CD14-positive monocyte (primary cell): ENCODE results near the gene DOCK8. TPM values are rescaled to one million over a fixed set of nuclear protein-coding genes. Genes with fewer than 3 reads are reported as not detected.

Experiments used
- DNase-seq, 3 donors: peaks; one replicate each; pipeline ENCODE4 v3.0.0-alpha.2; 2011 to 2022
- H2AFZ ChIP-seq: 2 replicates; pipeline ENCODE4 v1.6.0; 2012; ENCODE audit warnings: mild to moderate bottlenecking, low read depth, low read length, inconsistent platforms; ENCODE audit not compliant: insufficient read depth, poor library complexity, severe bottlenecking
- H3K27ac ChIP-seq, 2 donors: 1 replicate in 1 of 2; 2 replicates in 1 of 2; pipeline ENCODE4 v1.5.1; 2012 to 2013; ENCODE audit warnings: low read length in 2 of 2, control low read depth in 1 of 2, inconsistent platforms in 1 of 2, low read depth in 1 of 2, mild to moderate bottlenecking in 1 of 2
- H3K27me3 ChIP-seq, 2 donors: one replicate each; pipeline versions ENCODE4 v1.6.0 to v1.6.1; 2011 to 2013; ENCODE audit warnings: low read length in 2 of 2; ENCODE audit not compliant: control insufficient read depth in 2 of 2, insufficient read depth in 2 of 2
- H3K36me3 ChIP-seq, 2 donors: replicated peaks in 1 of 2; 1 replicate in 1 of 2; 2 replicates in 1 of 2; pipeline versions ENCODE4 v1.5.1 to v1.6.1; 2012 to 2013; ENCODE audit warnings: low read length in 2 of 2, control low read depth in 1 of 2, inconsistent platforms in 1 of 2, mild to moderate bottlenecking in 1 of 2; ENCODE audit not compliant: insufficient read depth in 2 of 2, control insufficient read depth in 1 of 2
- H3K4me1 ChIP-seq, 2 donors: 1 replicate in 1 of 2; 2 replicates in 1 of 2; pipeline versions ENCODE4 v1.5.1 to v1.6.1; 2012 to 2013; ENCODE audit warnings: low read length in 2 of 2, control low read depth in 1 of 2, inconsistent platforms in 1 of 2, mild to moderate bottlenecking in 1 of 2, moderate library complexity in 1 of 2; ENCODE audit not compliant: insufficient read depth in 2 of 2, control insufficient read depth in 1 of 2
- H3K4me2 ChIP-seq: replicated peaks from 2 replicates; pipeline ENCODE3; 2012; ENCODE audit warnings: low read length, moderate library complexity, mild to moderate bottlenecking; ENCODE audit not compliant: poor library complexity, severe bottlenecking; ENCODE audit errors: extremely low read depth
- H3K4me3 ChIP-seq, 3 experiments: fragments of 200-600 bp in 1 of 3; sonication (generic) in 1 of 3; replicated peaks in 1 of 3; 1 replicate in 2 of 3; 2 replicates in 1 of 3; pipeline ENCODE4 v1.5.1; 2011 to 2013; ENCODE audit warnings: low read length in 3 of 3, mild to moderate bottlenecking in 3 of 3, control low read depth in 2 of 3, low read depth in 2 of 3, inconsistent platforms in 1 of 3, moderate library complexity in 1 of 3
- H3K79me2 ChIP-seq: 2 replicates; pipeline ENCODE4 v1.6.0; 2012; ENCODE audit warnings: mild to moderate bottlenecking, control low read depth, inconsistent platforms, low read length, moderate library complexity; ENCODE audit not compliant: insufficient read depth
- H3K9ac ChIP-seq: 2 replicates; pipeline ENCODE4 v1.6.0; 2017; ENCODE audit warnings: low read length, mild to moderate bottlenecking; ENCODE audit not compliant: insufficient read depth, poor library complexity, severe bottlenecking
- H3K9me3 ChIP-seq, 2 donors: replicated peaks in 1 of 2; 1 replicate in 1 of 2; 2 replicates in 1 of 2; pipeline versions ENCODE4 v1.5.1 to v1.6.1; 2012 to 2013; ENCODE audit warnings: low read length in 2 of 2, control low read depth in 1 of 2; ENCODE audit not compliant: control insufficient read depth in 1 of 2, insufficient read depth in 1 of 2
- H4K20me1 ChIP-seq: 2 replicates; pipeline ENCODE4 v1.6.0; 2012; ENCODE audit warnings: mild to moderate bottlenecking, low read length, control low read depth, moderate library complexity; ENCODE audit not compliant: insufficient read depth
- H3K27ac Mint-ChIP-seq, 7 donors: one replicate each; pipeline ENCODE4 v1.8.0; 2020; ENCODE audit warnings: mild to moderate bottlenecking in 7 of 7, mixed read lengths in 7 of 7, moderate library complexity in 6 of 7, inconsistent platforms in 2 of 7
- H3K27me3 Mint-ChIP-seq, 3 donors: one replicate each; pipeline ENCODE4 v1.8.0; 2021 to 2022; ENCODE audit warnings: low read depth in 3 of 3, mild to moderate bottlenecking in 3 of 3, mixed read lengths in 3 of 3, moderate library complexity in 3 of 3, inconsistent platforms in 1 of 3
- H3K36me3 Mint-ChIP-seq, 2 donors: one replicate each; pipeline ENCODE4 v1.8.0; 2020; ENCODE audit warnings: mixed read lengths in 2 of 2, inconsistent platforms in 1 of 2, mild to moderate bottlenecking in 1 of 2
- H3K4me1 Mint-ChIP-seq: one replicate; pipeline ENCODE4 v1.8.0; 2020; ENCODE audit warnings: mild to moderate bottlenecking, mixed read lengths
- H3K4me3 Mint-ChIP-seq, 2 donors: one replicate each; pipeline ENCODE4 v1.8.0; 2020; ENCODE audit warnings: mild to moderate bottlenecking in 2 of 2, mixed read lengths in 2 of 2, moderate library complexity in 1 of 2
- H3K9me3 Mint-ChIP-seq, 7 donors: one replicate each; pipeline ENCODE4 v1.8.0; 2020 to 2022; ENCODE audit warnings: mixed read lengths in 7 of 7, mild to moderate bottlenecking in 6 of 7, moderate library complexity in 6 of 7, inconsistent platforms in 2 of 7
- WGBS: methylation state at CpG from one replicate; pipeline ENCODE4 v1.1.5; 2013; ENCODE audit warnings: missing lambda C conversion rate; ENCODE audit not compliant: insufficient coverage; 5-methylcytosine and 5-hydroxymethylcytosine counted together
- intact Hi-C, 2 donors: fragments of 100-400 bp; cut with micrococcal nuclease; formaldehyde crosslinking; loops; one replicate each; pipeline versions ENCODE4 v1.15.0 to v1.15.1; 2023
- polyA plus RNA-seq, 3 donors: library from polyadenylated mRNA; depleted of rRNA in 1 of 3; unstranded in 2 of 3; stranded (reverse) in 1 of 3; fragments of 300-500 nt in 2 of 3; fragments of >200 nt in 1 of 3; fragmentation: Illumina TruSeq in 2 of 3; gene quantifications; 1 replicate in 2 of 3; 2 replicates in 1 of 3; pipeline ENCODE4 v1.2.3, GENCODE V29; 2012 to 2021
- TF ChIP-seq, protein P1 (sequence below): fragments of 200-600 bp; IDR thresholded peaks from one replicate; pipeline ENCODE4 v1.8.0; 2022; ENCODE audit warnings: antibody characterized with exemption, mild to moderate bottlenecking

The DOCK8 gene
- polyA plus RNA-seq, 3 donors: 46.8 to 100 (median 95.4) TPM

DNA sequence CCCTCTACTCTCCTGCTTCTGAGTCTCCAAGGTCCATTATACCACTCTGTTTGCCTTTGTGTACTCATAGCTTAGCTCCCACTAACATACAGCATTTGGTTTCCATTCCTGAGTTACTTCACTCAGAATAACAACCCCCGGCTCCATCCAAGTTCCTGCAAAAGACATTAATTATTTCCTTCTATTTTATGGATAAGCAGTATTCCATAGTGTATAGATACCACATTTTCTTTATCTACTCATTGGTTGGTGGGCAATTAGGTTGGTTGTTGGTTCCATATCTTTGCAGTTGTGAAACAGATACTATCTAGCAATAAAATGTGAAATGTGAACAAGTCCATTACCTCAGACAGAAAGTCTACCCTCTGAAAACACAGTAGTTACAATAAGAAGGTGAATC is 110.3 kb downstream of the DOCK8 start:
- Mint-ChIP-seq H3K4me1 (no peaks in the 10 kb centered on the region), H3K36me3 (peaks cover 61 to 74% of the 10 kb centered on the region in 2 donors), H3K9me3 (no peaks in the 10 kb centered on the region), H3K27ac (peak overlapping the region in 1 of 7 donors; percentile 1), H3K4me3 (no peak overlapping the region), H3K27me3 (peaks cover 0 to 1% (median 0%) of the 10 kb centered on the region in 3 donors)
- no CpG with 5 or more reads among the region's 1 CpG for WGBS
- H3K9ac ChIP-seq: no peak overlapping the region
- no peak for DNase-seq
- no peak overlapping the region for H3K27ac ChIP-seq
- intact Hi-C loops: no loop called here
- H3K4me1 ChIP-seq: no peaks in the 10 kb centered on the region
- H3K36me3 ChIP-seq: peaks cover 72 to 82% of the 10 kb centered on the region in 2 donors
- no peak overlapping the region for H3K4me3 ChIP-seq
- H2AFZ ChIP-seq: no peak overlapping the region
- peaks cover 79% of the 10 kb centered on the region for H4K20me1 ChIP-seq
- no peaks in the 10 kb centered on the region for H3K9me3 ChIP-seq
- TF ChIP-seq, protein P1, sequence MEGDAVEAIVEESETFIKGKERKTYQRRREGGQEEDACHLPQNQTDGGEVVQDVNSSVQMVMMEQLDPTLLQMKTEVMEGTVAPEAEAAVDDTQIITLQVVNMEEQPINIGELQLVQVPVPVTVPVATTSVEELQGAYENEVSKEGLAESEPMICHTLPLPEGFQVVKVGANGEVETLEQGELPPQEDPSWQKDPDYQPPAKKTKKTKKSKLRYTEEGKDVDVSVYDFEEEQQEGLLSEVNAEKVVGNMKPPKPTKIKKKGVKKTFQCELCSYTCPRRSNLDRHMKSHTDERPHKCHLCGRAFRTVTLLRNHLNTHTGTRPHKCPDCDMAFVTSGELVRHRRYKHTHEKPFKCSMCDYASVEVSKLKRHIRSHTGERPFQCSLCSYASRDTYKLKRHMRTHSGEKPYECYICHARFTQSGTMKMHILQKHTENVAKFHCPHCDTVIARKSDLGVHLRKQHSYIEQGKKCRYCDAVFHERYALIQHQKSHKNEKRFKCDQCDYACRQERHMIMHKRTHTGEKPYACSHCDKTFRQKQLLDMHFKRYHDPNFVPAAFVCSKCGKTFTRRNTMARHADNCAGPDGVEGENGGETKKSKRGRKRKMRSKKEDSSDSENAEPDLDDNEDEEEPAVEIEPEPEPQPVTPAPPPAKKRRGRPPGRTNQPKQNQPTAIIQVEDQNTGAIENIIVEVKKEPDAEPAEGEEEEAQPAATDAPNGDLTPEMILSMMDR: no peak
- no peaks in the 10 kb centered on the region for H3K27me3 ChIP-seq
- no peaks in the 10 kb centered on the region for H3K79me2 ChIP-seq
- no peak overlapping the region for H3K4me2 ChIP-seq

GRCh38 chr9:326667-327066 is 112.0 kb downstream of the DOCK8 start:
- H3K9ac ChIP-seq: no peak overlapping the region
- no peaks in the 10 kb centered on the region for H3K4me1 ChIP-seq
- peaks cover 77 to 91% of the 10 kb centered on the region in 2 donors for H3K36me3 Mint-ChIP-seq
- peaks cover 95% of the 10 kb centered on the region for H4K20me1 ChIP-seq
- H3K79me2 ChIP-seq: no peaks in the 10 kb centered on the region
- TF ChIP-seq, protein P1: no peak
- H3K27me3 ChIP-seq: no peaks in the 10 kb centered on the region
- H3K4me3 ChIP-seq: no peak overlapping the region
- DNase-seq: no peak
- H3K9me3 Mint-ChIP-seq: no peaks in the 10 kb centered on the region
- peak overlapping the region in 3 of 7 donors; percentile 16 to 49 (median 34) for H3K27ac Mint-ChIP-seq
- H3K36me3 ChIP-seq: peaks cover 87 to 95% of the 10 kb centered on the region in 2 donors
- H3K4me3 Mint-ChIP-seq: no peak overlapping the region
- H3K27me3 Mint-ChIP-seq: peaks cover 0 to 1% (median 0%) of the 10 kb centered on the region in 3 donors
- H3K4me1 Mint-ChIP-seq: no peaks in the 10 kb centered on the region
- no peak overlapping the region for H2AFZ ChIP-seq
- intact Hi-C loops: no loop called here
- H3K4me2 ChIP-seq: no peak overlapping the region
- no peaks in the 10 kb centered on the region for H3K9me3 ChIP-seq
- 100% methylated on average over 1 of the region's 2 CpGs for WGBS
- H3K27ac ChIP-seq: no peak overlapping the region
